GM19238 (cell line): ENCODE measurements around the gene WHRN.
A peak's percentile ranks its signal among the peaks of the same experiment; 100 is the strongest.

Source experiments
- DNase-seq: peaks from one replicate; pipeline ENCODE4 v3.0.0; 2011; ENCODE audit warnings: low spot score; ENCODE audit not compliant: insufficient read length

The WHRN gene

DNA sequence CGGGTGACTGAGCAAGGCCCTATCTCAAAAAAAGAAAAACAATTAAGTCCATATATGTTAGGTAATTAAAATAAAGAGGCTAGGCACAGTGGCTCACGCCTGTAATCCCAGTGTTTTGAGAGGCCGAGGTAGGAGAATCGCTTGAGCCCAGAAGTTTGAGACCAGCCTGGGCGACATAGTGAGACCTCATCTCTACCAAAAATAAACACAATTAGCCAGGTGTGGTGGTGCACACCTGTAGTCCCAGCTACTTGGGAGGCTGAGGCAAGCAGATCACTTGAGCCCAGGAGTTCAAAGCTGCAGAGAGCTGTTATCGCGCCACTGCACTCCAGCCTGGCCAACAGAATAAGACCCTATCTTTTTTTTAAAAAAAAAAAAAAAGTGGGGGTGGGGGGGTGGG, 12.3 kb downstream of the WHRN start:
- no peak for DNase-seq

DNA sequence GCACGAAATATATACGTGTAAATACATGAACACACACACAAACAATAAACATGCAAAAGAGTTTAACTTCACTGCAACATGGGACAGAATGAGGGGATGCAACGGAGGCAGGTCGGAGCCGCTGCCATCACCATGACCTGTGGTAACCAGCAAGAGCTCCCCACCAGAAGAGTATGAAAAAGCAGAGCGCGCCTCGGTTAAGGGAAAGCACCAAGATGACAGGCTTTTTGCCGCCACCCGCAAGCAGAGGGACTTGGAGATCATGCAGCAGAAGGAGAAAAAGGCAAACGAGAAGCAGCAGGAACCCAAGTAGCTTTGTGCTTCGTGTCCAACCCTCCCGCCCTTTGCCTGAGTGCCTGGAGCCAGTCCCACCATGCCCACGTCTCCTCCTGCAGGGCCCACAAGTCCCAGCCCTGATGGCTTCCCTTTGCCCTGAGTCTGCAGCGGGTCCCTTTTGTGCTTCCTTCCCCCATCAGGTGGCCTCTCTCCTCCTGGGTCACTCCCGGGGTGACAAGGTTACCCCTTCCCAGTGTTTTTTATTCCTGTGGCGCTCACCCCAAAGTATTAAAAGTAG, 13.8 kb downstream of the WHRN start:
- no peak for DNase-seq

GRCh38 chr9:114489928-114490327, 15.3 kb downstream of the WHRN start:
- no peak for DNase-seq

DNA sequence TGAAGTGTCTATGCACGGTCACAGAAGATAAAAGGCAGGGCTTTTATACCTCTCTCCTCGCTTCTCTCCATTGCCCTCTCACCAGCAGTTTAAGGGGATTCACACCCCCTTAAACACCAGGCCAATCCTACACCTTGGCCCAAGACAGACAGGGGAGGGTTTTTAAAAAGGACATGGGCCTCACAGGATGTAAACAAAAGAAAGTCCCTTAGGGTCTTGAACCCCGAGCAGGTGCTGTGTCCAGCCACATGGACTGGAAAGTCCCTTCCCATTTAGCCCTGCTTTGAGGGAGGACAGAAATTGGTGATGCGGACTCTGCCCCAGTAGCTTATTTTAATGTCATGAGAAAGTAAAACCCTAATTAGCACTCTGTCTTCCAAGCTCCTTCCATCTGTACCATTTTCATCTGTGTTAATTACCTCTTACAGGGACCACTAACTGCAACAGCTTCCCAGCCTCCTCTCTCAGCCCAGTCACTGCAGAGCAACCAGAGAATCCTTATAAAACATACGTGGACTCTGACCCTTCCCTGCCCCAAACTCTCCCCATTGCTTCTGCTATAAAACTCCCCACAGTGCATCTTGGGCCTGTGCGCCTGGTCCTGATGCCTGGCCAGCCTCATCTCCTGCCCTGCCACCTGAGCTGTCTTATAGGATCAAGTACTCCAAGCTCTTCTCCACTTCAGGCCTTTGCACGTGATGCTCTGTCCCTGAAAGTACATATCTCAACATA, 16.7 kb downstream of the WHRN start:
- DNase-seq, result no peak

DNA sequence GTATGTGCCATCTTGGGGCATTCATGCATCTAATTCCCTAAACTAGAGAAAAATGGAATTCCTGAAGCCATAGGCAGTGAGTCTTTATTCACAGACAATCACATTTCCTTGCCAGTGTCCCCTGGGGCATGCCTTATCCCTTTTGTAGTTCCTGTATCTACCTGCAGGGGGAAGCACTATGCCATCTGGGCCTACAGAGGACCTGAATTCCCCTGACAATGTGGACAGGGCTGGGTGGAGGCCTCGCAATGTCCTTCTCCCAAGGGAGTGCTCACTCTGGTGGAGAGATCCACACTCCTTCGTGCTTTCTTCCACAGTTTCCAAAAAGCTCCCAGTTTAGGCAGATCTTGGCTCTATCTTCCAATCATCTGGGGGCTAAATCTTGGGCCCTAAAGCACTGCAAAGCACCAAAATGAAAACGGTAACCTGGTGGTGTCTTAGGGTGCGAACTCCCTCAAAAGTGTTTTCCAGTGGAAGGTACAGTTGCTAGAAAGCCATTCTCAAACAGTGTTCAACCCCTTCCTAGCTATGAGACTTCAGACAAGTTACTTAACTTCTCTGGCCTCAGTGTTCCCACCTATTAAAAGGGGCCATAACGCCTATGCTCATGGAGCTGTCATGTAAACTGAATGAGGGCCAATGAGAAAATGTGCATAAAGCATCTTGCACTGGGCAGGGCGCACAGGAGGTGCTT, 17.5 kb downstream of the WHRN start:
- peak; percentile 48 for DNase-seq

DNA sequence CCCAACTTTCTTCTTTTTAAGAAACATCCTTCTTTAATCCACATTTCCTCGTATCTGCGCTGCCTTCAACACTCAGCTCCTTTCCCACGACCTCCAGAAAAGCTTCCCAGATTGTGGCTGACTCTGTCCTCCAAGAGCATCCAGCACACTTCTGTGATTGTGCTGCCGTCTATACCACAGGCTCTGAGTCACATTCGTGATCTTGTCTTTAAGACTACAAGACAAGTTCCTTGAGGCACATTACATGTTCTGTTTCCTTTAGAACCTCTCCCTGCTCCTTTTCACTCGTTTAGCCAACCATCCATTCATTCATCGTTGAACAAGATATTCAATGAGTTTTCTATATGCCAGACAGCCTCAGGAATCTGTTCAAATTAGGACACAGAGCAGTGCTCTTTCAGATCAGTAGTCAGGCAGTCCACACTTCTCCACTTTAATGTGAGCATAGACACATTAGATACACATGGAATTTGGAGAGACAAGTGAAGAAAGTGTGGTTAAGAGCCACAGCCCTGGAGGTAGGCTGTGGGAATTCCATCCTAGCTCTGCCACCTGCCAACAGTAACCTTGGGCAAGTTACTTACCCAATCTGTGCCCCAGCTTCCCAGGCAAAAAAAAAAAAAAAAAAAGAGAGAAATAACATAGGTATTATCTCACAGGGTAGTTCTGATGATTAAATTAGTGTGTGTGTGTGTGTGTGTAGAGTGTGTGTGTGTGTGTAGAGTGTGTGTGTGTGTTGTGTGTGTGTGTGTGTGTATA, 18.9 kb downstream of the WHRN start:
- DNase-seq, result no peak

GRCh38 chr9:114484854-114485443, 20.3 kb downstream of the WHRN start:
- no peak for DNase-seq

DNA sequence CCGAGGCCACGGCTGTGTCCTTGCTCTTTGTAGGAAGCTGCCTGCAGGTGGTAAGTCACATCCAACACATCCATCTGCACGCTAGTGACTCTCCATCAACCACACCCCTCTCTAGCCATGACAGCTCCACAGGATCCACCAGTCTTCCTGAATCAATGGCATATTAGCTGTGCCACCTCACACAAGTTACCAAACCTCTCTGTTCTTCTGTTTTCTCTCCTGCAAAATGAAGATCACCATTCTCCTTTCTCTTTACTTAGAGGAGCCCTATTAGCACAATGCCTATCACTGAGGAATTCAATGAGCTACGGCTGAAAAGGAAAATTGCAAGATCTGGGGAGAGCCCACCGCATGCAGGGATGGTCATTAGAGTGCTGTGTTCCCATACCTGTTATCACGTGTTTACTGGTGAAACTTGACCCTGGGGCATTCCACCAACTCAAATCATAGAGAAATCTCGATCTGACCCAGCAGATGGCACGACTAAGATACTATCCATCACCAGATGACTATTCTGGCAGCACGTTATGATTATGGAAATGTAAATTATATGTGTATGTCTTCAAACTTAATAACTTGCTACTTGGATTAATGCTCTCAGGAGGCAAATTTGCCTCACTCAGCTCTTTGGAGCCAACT, 20.9 kb downstream of the WHRN start:
- DNase-seq, result no peak

- no peak for DNase-seq
Observed at GRCh38 chr9:114483499-114483898, 21.8 kb downstream of the WHRN start.

DNA sequence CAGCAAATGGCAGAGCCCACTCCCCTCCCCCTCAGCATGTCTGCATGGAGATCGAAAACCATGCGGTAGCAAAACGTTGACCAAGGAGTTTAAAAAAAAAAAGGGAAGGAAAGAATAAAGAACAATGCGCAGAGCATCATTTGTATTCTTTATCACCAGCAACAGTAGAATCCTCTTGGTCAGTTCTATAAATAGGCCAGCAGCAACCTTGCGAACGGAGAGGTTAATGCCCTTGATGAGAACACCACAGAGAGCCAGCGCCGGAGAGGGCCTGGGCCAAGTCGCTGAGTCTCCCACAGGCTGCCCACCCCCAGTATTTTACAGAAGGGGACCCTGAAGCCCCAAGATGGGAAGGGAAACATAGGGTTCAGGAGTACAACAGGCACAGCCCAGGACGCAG, 22.7 kb downstream of the WHRN start:
- no peak for DNase-seq

DNA sequence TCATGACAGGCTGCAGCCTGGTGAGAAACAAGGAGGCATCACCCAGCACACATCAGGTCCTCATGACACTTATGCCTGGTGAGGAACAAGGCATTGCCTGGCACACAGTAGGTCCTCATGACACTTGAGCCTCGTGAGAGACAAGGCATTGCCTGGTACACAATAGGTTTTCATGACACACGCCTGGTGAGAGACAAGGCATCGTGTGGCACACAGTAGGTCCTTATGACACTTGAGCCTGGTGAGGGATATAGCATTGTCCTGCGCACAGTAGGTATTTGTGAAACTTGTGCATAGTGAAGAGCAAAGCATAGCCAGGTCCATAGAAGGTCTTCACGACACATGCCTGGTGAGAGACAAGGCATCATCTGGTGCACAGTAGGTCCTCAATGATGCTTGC, 23.5 kb downstream of the WHRN start:
- DNase-seq, result no peak

DNA sequence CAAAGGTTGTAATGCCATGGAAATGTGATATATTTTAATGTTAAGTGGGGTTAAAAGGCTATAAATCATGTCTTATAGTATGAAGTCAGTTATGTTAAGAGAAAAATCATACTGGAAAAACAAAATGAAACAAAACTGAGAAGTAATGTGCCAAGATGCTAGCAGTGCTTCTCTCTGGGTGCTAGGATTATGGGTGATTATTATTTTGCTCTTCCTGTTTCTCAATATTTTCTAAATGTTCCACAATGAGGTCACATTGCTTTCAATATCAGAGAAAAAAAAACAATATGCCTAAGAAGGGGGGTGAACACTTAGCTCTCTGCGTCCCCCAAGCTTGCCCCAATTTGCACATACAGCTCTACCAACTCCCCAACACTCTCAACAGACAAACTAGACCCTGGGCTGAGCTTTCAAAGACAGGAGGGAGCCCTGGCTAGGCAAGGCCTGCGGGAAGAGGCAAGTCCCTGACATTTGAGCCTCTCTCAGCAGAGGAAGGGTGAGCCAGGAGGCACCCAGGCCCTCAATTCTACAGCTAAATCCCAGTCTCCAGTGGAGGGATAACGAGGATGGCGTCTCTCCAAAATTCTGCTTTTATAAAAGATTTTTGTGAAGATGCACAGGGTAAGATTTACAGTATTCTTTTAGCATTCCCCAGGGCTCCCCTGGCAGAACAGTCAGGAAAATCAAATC, 24.4 kb downstream of the WHRN start:
- DNase-seq, result no peak

DNA sequence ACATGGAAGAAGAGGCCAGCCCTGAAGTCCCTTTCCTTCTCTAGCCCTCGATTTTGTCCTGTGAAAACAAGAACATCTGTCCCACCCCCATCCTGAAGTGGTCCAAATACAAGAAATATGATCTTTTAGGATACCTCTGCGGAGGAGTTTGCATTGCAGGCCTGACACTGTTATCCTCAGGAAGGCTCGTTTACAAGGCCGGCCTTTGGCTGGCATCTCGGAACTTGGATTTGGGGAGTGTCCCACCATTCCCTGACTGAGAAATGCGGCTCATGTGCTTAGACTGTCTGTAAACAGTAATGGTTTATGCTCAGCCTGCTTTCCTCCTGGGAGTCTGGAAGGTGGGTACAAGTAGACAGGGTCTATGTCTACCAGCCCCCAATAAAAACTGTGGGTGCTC, 26.4 kb downstream of the WHRN start:
- no peak for DNase-seq

DNA sequence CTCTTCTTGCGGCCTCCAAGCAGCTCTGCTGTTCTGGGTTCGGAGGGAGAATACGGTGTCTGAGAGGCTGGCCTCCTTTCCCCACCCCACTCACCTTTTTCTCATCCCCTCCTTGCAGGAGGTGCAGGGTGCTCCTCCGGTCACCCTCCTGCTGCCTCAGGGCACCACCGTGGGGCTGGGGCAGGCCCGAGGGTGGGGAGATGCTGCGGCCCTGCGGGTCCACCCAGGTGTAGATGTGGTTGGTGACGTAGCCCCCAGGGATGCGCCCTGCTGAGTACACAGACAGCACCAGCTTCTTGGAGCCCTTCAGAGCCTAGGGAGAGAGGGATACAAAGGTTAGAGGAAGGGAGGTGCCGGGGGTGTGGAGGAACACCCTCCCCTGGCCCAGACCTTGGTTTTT, 26.8 kb downstream of the WHRN start:
- no peak for DNase-seq

GRCh38 chr9:114477642-114478041, 27.6 kb downstream of the WHRN start:
- no peak for DNase-seq

DNA sequence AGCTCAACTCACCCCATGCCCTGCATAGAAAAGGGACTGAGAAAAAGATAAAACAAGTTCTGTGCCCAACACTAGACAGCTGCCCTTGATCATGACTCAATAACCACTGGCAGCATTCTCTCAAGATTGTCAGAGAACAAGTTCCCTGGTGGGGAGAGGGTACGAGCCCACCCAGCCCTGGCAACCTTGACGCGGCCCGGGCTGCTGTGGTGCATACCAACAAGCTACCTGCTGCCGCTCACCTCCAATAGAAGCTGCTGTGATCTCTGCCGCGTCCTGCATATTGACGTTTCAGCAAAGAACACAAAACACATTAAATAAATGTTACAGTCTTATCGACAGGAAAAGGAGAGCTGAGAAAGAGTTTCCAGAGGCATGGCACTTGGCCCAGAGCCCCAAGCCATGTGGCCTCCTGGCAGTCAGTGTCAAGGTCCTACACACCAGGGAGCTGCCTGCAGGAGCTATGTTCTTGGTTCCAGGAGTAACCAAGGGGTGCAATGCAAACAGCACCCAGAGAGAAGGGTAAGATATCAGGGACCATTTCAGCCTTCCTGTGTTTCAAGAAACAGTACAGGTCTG, 28.3 kb downstream of the WHRN start:
- no peak for DNase-seq

DNA sequence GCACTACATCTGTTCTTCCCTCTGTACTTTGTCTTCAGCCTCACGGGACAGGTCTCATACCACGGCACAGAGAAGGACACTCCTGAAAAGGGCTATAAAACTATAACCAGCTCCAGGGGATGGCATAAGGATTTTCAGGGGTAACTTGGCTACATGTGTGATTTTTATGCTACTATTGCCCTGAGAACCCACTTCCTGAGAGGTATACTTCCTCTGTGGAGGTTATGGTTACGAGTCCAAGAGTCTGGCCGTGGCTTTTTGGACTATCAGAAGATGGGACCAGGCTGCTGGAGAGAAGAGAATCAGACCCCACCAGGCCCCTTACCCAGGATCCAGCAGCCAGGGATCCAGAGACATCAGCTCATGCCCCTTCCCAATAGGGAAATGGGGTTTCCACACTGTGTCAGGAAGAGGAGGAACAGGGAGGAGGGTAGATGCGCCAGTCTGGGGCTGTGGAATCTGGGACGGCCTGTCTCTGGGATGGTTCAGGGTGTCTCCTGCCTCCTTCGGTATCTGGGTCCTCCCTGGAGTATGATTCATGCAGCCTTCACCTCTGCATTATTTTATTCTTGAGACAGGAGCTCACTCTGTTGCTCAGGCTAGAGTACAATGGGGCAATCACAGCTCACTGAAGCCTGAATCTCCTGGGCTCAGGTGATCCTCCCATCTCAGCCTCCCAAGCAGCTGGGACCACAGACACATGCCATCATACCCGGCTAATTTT, 29.7 kb downstream of the WHRN start:
- DNase-seq, result no peak

DNA sequence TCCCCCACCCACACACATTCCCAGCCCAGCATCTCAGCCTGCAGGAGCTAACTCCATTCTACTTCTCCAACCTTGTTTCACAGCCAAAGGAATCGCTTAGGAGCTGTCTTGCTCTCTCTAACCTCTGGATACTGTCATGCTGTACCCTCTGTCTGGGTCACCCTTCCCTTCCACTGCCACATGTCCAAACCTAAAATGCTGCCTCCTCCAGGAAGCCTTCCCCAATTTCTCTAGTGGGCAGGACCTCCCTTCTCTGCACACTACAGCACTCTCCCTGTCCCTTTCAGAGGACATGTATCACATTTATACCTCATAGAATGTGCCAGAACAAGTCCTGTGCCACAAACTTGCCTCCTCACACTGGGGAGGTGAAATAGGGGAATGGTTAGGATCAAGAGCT, 30.8 kb downstream of the WHRN start:
- no peak for DNase-seq

DNA sequence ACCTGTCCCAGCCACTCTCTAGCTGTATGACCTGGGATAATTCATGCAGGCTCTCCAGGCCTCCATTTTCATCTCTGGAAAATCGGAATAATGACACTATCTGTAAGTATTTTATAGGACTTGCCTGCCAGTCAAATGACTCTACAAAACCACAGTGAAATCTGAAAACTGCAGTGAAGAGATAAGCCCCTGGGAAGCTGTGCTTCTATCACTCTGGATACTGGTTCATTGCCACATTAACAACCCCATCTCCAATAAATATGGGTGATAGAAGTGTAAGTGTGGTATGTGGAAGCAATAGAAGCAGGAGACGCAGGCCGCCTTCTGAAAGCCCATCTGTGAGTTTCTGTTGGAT, 31.8 kb downstream of the WHRN start:
- no peak for DNase-seq
